SK-N-SH treated with all-trans-retinoic acid at 6 μM for 48 hours (cell line): ENCODE results near the gene PM20D1.

ENCODE experiments used
- ARNTL ChIP-seq: fragments of 450-650 bp; formaldehyde crosslinking; IDR thresholded peaks from 2 replicates; pipeline ENCODE4 v1.5.0; 2020; ENCODE audit warnings: low read depth, mild to moderate bottlenecking, moderate library complexity, borderline replicate concordance
- CREB5 ChIP-seq: fragments of 250-450 bp; sonication (Bioruptor Pico); IDR thresholded peaks from 2 replicates; pipeline ENCODE4 v1.5.1; 2020; ENCODE audit warnings: low read depth, mild to moderate bottlenecking, moderate library complexity
- CSRNP3 ChIP-seq: fragments of 250-450 bp; sonication (Bioruptor Pico); IDR thresholded peaks from 2 replicates; pipeline ENCODE4 v1.5.1; 2021; ENCODE audit warnings: mild to moderate bottlenecking, moderate library complexity
- GLIS3 ChIP-seq: fragments of 250-450 bp; sonication (Bioruptor Pico); IDR thresholded peaks from 2 replicates; pipeline ENCODE4 v1.5.0; 2020; ENCODE audit warnings: mild to moderate bottlenecking, moderate library complexity
- OSR1 ChIP-seq: fragments of 250-450 bp; sonication (Bioruptor Pico); IDR thresholded peaks from 2 replicates; pipeline ENCODE4 v1.8.0; 2022; ENCODE audit warnings: moderate library complexity, mild to moderate bottlenecking, inconsistent platforms
- POU6F1 ChIP-seq: fragments of 250-450 bp; sonication (Bioruptor Pico); IDR thresholded peaks from 2 replicates; pipeline ENCODE4 v1.8.0; 2021; ENCODE audit warnings: low read depth, mild to moderate bottlenecking, moderate library complexity, borderline replicate concordance
- RARB ChIP-seq: fragments of 250-450 bp; sonication (Bioruptor Pico); IDR thresholded peaks from 2 replicates; pipeline ENCODE4 v1.8.0; 2021; ENCODE audit warnings: mild to moderate bottlenecking, moderate library complexity
- ZFP3 ChIP-seq: fragments of 250-450 bp; sonication (Bioruptor Pico); IDR thresholded peaks from 2 replicates; pipeline ENCODE4 v1.5.0; 2020; ENCODE audit warnings: mild to moderate bottlenecking, moderate library complexity
- ZFP30 ChIP-seq: fragments of 450-650 bp; formaldehyde crosslinking; IDR thresholded peaks from 2 replicates; pipeline ENCODE4 v1.5.0; 2022; ENCODE audit warnings: mild to moderate bottlenecking, moderate library complexity
- ZNF70 ChIP-seq: fragments of 450-650 bp; formaldehyde crosslinking; IDR thresholded peaks from 2 replicates; pipeline ENCODE4 v1.5.0; 2020; ENCODE audit warnings: mild to moderate bottlenecking, moderate library complexity
- ZNF8 ChIP-seq: fragments of 450-650 bp; formaldehyde crosslinking; IDR thresholded peaks from 2 replicates; pipeline ENCODE4 v1.5.0; 2020; ENCODE audit warnings: mild to moderate bottlenecking, moderate library complexity
- TF ChIP-seq, protein P1 (sequence below): fragments of 250-450 bp; sonication (Bioruptor Pico); IDR thresholded peaks from 2 replicates; pipeline ENCODE4 v1.8.0; 2020; ENCODE audit warnings: mild to moderate bottlenecking, moderate library complexity, borderline replicate concordance

- TF ChIP-seq ZFP30 (CRISPR knock-in tag) (no peak), ZFP3 (no peak), GLIS3 (no peak), OSR1 (CRISPR knock-in tag) (no peak), CSRNP3 (CRISPR knock-in tag) (no peak), RARB (CRISPR knock-in tag) (no peak), POU6F1 (CRISPR knock-in tag) (no peak), ARNTL (no peak), CREB5 (CRISPR knock-in tag) (no peak), ZNF8 (no peak), ZNF70 (no peak)
- TF ChIP-seq, protein P1, sequence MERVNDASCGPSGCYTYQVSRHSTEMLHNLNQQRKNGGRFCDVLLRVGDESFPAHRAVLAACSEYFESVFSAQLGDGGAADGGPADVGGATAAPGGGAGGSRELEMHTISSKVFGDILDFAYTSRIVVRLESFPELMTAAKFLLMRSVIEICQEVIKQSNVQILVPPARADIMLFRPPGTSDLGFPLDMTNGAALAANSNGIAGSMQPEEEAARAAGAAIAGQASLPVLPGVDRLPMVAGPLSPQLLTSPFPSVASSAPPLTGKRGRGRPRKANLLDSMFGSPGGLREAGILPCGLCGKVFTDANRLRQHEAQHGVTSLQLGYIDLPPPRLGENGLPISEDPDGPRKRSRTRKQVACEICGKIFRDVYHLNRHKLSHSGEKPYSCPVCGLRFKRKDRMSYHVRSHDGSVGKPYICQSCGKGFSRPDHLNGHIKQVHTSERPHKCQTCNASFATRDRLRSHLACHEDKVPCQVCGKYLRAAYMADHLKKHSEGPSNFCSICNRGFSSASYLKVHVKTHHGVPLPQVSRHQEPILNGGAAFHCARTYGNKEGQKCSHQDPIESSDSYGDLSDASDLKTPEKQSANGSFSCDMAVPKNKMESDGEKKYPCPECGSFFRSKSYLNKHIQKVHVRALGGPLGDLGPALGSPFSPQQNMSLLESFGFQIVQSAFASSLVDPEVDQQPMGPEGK (CRISPR knock-in tag) = no peak
Observed at GRCh38 chr1:205812271-205812877, 37.6 kb downstream of the PM20D1 start.
